ENCODE results near the gene ARPC1B.
A peak's percentile ranks its signal among the peaks of the same experiment; 100 is the strongest.

Gene ARPC1B

GRCh38 chr7:99383791-99384370, 9.4 kb downstream of the ARPC1B start:
- H3K4me1 ChIP-seq (ENCODE audit: low read depth, poor library complexity, severe bottlenecking) = peaks cover 38% of the 10 kb centered on the region
- no peaks in the 10 kb centered on the region for H3K36me3 ChIP-seq (ENCODE audit: insufficient read depth)
- no peak overlapping the region for H3K9ac ChIP-seq
- TF ChIP-seq, protein P1, sequence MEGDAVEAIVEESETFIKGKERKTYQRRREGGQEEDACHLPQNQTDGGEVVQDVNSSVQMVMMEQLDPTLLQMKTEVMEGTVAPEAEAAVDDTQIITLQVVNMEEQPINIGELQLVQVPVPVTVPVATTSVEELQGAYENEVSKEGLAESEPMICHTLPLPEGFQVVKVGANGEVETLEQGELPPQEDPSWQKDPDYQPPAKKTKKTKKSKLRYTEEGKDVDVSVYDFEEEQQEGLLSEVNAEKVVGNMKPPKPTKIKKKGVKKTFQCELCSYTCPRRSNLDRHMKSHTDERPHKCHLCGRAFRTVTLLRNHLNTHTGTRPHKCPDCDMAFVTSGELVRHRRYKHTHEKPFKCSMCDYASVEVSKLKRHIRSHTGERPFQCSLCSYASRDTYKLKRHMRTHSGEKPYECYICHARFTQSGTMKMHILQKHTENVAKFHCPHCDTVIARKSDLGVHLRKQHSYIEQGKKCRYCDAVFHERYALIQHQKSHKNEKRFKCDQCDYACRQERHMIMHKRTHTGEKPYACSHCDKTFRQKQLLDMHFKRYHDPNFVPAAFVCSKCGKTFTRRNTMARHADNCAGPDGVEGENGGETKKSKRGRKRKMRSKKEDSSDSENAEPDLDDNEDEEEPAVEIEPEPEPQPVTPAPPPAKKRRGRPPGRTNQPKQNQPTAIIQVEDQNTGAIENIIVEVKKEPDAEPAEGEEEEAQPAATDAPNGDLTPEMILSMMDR (conservative IDR thresholded peaks at IDR 0.05; ENCODE audit: low read depth, low read length) = no peak
- H4K20me1 ChIP-seq (ENCODE audit: insufficient read depth) = no peaks in the 10 kb centered on the region
- H3K4me3 ChIP-seq (IDR thresholded peaks at IDR 0.05; ENCODE audit: insufficient read depth, low read depth, low read length) = no peak overlapping the region
- no peak overlapping the region; the same call in 1 of the 2 replicates for H3K27ac ChIP-seq
- no peak overlapping the region for H3K4me2 ChIP-seq
- H3K27me3 ChIP-seq (ENCODE audit: insufficient read depth, low read depth) = no peaks in the 10 kb centered on the region
- peaks cover 48% of the 10 kb centered on the region for H3K79me2 ChIP-seq (ENCODE audit: insufficient read depth, low read depth)
- H2AFZ ChIP-seq (ENCODE audit: low read depth) = no peak overlapping the region

DNA sequence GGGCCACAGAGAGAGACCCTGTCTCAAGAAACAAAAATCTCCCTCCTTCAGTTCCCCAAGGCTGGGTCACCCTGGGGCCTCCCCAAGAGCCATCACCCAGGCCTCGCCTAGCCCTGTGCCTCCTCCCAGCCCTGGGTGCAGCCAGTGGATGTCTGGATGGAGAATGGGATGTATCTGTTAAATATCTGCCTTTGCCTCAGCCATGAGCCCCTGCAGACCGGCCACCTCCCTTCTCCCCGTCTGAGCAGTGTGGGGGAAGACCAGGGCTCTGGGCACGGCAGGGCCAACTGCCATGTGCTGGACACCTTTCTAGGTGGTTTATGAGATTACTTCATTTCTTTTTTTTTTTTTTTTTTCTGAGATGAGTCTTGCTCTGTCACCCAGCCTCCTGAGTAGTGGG, 10.0 kb downstream of the ARPC1B start:
- no peak overlapping the region for H2AFZ ChIP-seq (ENCODE audit: low read depth)
- no peaks in the 10 kb centered on the region for H3K27me3 ChIP-seq (ENCODE audit: insufficient read depth, low read depth)
- H3K79me2 ChIP-seq (ENCODE audit: insufficient read depth, low read depth) = peaks cover 42% of the 10 kb centered on the region
- no peak overlapping the region for H3K4me2 ChIP-seq
- no peak overlapping the region; the same call in 1 of the 2 replicates for H3K27ac ChIP-seq
- no peaks in the 10 kb centered on the region for H3K36me3 ChIP-seq (ENCODE audit: insufficient read depth)
- H3K4me3 ChIP-seq (IDR thresholded peaks at IDR 0.05; ENCODE audit: insufficient read depth, low read depth, low read length) = no peak overlapping the region
- no peaks in the 10 kb centered on the region for H4K20me1 ChIP-seq (ENCODE audit: insufficient read depth)
- peaks cover 31% of the 10 kb centered on the region for H3K4me1 ChIP-seq (ENCODE audit: low read depth, poor library complexity, severe bottlenecking)
- TF ChIP-seq, protein P1 (conservative IDR thresholded peaks at IDR 0.05; ENCODE audit: low read depth, low read length) = no peak
- no peak overlapping the region for H3K9ac ChIP-seq

- Histone ChIP-seq H3K4me2 (no peak overlapping the region), H3K9ac (no peak overlapping the region), H3K36me3 (ENCODE audit: insufficient read depth) (no peaks in the 10 kb centered on the region), H3K27ac (no peak overlapping the region), H3K79me2 (ENCODE audit: insufficient read depth, low read depth) (peaks cover 37% of the 10 kb centered on the region), H3K27me3 (ENCODE audit: insufficient read depth, low read depth) (no peaks in the 10 kb centered on the region), H3K4me1 (ENCODE audit: low read depth, poor library complexity, severe bottlenecking) (peaks cover 21% of the 10 kb centered on the region), H2AFZ (ENCODE audit: low read depth) (no peak overlapping the region), H4K20me1 (ENCODE audit: insufficient read depth) (no peaks in the 10 kb centered on the region), H3K4me3 (IDR thresholded peaks at IDR 0.05; ENCODE audit: insufficient read depth, low read depth, low read length) (no peak overlapping the region)
- TF ChIP-seq, protein P1 (conservative IDR thresholded peaks at IDR 0.05; ENCODE audit: low read depth, low read length) = no peak
These were observed 11.0 kb downstream of the ARPC1B start for GRCh38 chr7:99385564-99385963.

DNA sequence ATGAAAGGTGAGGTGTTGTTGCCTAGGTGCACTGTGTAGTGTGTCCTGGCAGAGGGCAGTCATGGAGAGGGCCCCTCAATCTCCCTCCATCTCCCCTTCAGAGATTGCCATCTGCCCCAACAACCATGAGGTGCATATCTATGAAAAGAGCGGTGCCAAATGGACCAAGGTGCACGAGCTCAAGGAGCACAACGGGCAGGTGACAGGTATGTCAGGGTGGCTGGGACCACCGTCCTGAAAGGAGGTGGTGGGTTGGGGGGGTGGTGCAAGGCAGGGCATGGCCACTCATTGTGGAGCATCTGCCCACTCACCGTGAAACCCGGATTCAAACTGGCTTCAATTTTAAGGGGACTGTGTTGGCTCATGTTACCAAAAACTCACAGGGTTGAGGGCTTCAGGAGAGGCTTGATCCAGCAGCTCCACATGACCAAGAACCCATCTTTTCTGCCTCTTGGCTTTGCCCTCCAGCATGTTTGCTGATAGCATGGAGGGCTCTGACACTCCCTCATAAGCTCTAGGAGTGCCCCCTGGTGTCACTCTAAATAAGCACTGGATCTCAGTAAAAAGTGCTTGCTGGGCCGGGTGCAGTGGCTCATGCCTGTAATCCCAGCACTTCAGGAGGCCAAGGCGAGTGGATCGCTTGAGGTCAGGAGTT, 12.2 kb downstream of the ARPC1B start:
- Histone ChIP-seq H3K79me2 (ENCODE audit: insufficient read depth, low read depth) (peaks cover 30% of the 10 kb centered on the region), H3K27me3 (ENCODE audit: insufficient read depth, low read depth) (no peaks in the 10 kb centered on the region), H2AFZ (ENCODE audit: low read depth) (no peak overlapping the region), H3K4me3 (IDR thresholded peaks at IDR 0.05; ENCODE audit: insufficient read depth, low read depth, low read length) (no peak overlapping the region), H3K27ac (no peak overlapping the region), H3K4me1 (ENCODE audit: low read depth, poor library complexity, severe bottlenecking) (peaks cover 13% of the 10 kb centered on the region), H3K9ac (no peak overlapping the region), H4K20me1 (ENCODE audit: insufficient read depth) (no peaks in the 10 kb centered on the region), H3K4me2 (no peak overlapping the region), H3K36me3 (ENCODE audit: insufficient read depth) (no peaks in the 10 kb centered on the region)
- TF ChIP-seq, protein P1 (conservative IDR thresholded peaks at IDR 0.05; ENCODE audit: low read depth, low read length) = peak; percentile 49
